Vagina (tissue), 2 donors: ENCODE data around the gene MRTFA. TPM values are rescaled to one million over a fixed set of nuclear protein-coding genes. Genes with fewer than 3 reads are reported as not detected.

ENCODE experiments used
- DNase-seq, 2 donors: peaks; one replicate each; pipeline ENCODE4 v3.0.0-alpha.2; 2017; ENCODE audit errors: extremely low spot score in 2 of 2
- H3K27ac ChIP-seq: fragments of 200-600 bp; sonication (generic); one replicate; pipeline ENCODE4 v1.5.1; 2019
- H3K27me3 ChIP-seq: fragments of 200-600 bp; sonication (generic); one replicate; pipeline ENCODE4 v1.5.1; 2019
- H3K36me3 ChIP-seq, 2 donors: fragments of 200-600 bp; sonication (generic); one replicate each; pipeline ENCODE4 v1.5.1; 2017 to 2019
- H3K4me1 ChIP-seq: fragments of 200-600 bp; sonication (generic); one replicate; pipeline ENCODE4 v1.5.1; 2019
- H3K4me3 ChIP-seq, 2 donors: fragments of 200-600 bp; sonication (generic); 1 replicate in 1 of 2; 2 replicates in 1 of 2; pipeline ENCODE4 v1.5.1; 2016 to 2019
- H3K9me3 ChIP-seq: fragments of 200-600 bp; sonication (generic); one replicate; pipeline ENCODE4 v1.5.1; 2019
- POLR2A ChIP-seq, 2 donors: fragments of 450-650 bp; IDR thresholded peaks; one replicate each; pipeline ENCODE4 v1.6.1; 2017; ENCODE audit warnings: antibody characterized with exemption in 2 of 2, mild to moderate bottlenecking in 2 of 2, moderate library complexity in 2 of 2
- POLR2AphosphoS5 ChIP-seq, 2 donors: sonication (generic); formaldehyde crosslinking; IDR thresholded peaks; one replicate each; pipeline ENCODE4 v1.9.0; 2017; ENCODE audit warnings: antibody characterized with exemption in 2 of 2, mild to moderate bottlenecking in 2 of 2, low read depth in 1 of 2; ENCODE audit not compliant: insufficient read depth in 1 of 2
- intact Hi-C: fragments of 100-400 bp; cut with DNase I; formaldehyde crosslinking; loops from one replicate; pipeline ENCODE4 v1.15.1; 2023
- total RNA-seq: library from RNA; depleted of rRNA; stranded (reverse); fragments of >200 nt; gene quantifications from one replicate; pipeline ENCODE4 v1.2.3, GENCODE V29; 2016
- TF ChIP-seq, protein P1 (sequence below), 3 experiments: fragments of 450-650 bp in 2 of 3; fragments of 200-600 bp in 1 of 3; sonication (generic) in 1 of 3; IDR thresholded peaks; one replicate each; pipeline ENCODE4 v1.5.1; 2017 to 2019; ENCODE audit warnings: antibody characterized with exemption in 3 of 3, mild to moderate bottlenecking in 2 of 3, moderate library complexity in 2 of 3

Gene MRTFA
- total RNA-seq, 1 donor from 2014 or later, result 99.4 TPM

DNA sequence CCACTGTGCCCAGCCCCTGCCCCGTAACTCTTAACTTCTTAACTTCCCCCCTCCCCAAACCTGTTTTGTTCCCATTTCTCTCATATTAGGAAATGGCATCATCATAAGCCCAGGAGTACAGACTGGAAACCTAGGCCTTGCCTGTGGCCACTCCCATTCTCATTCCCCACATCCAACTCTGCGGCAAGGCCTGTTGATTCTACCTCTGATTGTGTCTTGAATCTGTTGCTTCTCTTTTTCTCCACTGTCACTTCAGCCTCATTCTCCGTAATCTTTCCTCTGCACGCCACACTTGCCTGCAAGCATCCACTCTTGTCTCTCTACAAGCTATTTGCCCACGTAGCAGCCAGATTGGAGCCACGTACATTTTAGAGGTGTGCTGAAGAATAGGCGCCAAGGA lies 240.9 kb downstream of the MRTFA start:
- intact Hi-C loops, result no loop called here
- no peak for DNase-seq
- no peaks in the 10 kb centered on the region for H3K27me3 ChIP-seq
- no peak overlapping the region for H3K27ac ChIP-seq
- no peak overlapping the region for H3K4me3 ChIP-seq
- no peaks in the 10 kb centered on the region for H3K36me3 ChIP-seq
- H3K4me1 ChIP-seq, result peaks cover 13% of the 10 kb centered on the region
- H3K9me3 ChIP-seq, result no peaks in the 10 kb centered on the region
- no peak for TF ChIP-seq POLR2AphosphoS5 (IDR thresholded peaks at IDR 0.05; ENCODE audit: insufficient read depth in 1 of 2, low read depth in 1 of 2)
- no peak for TF ChIP-seq POLR2A (IDR thresholded peaks at IDR 0.05)
- TF ChIP-seq, protein P1, sequence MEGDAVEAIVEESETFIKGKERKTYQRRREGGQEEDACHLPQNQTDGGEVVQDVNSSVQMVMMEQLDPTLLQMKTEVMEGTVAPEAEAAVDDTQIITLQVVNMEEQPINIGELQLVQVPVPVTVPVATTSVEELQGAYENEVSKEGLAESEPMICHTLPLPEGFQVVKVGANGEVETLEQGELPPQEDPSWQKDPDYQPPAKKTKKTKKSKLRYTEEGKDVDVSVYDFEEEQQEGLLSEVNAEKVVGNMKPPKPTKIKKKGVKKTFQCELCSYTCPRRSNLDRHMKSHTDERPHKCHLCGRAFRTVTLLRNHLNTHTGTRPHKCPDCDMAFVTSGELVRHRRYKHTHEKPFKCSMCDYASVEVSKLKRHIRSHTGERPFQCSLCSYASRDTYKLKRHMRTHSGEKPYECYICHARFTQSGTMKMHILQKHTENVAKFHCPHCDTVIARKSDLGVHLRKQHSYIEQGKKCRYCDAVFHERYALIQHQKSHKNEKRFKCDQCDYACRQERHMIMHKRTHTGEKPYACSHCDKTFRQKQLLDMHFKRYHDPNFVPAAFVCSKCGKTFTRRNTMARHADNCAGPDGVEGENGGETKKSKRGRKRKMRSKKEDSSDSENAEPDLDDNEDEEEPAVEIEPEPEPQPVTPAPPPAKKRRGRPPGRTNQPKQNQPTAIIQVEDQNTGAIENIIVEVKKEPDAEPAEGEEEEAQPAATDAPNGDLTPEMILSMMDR (IDR thresholded peaks at IDR 0.05), result no peak

GRCh38 chr22:40394607-40395006 lies 241.9 kb downstream of the MRTFA start:
- intact Hi-C loops, result no loop called here
- no peak overlapping the region for H3K4me3 ChIP-seq
- no peak for DNase-seq
- H3K27ac ChIP-seq, result no peak overlapping the region
- TF ChIP-seq POLR2A (IDR thresholded peaks at IDR 0.05) (no peak), POLR2AphosphoS5 (IDR thresholded peaks at IDR 0.05; ENCODE audit: insufficient read depth in 1 of 2, low read depth in 1 of 2) (no peak)
- TF ChIP-seq, protein P1 (IDR thresholded peaks at IDR 0.05), result no peak
- no peaks in the 10 kb centered on the region for H3K9me3 ChIP-seq
- no peaks in the 10 kb centered on the region for H3K27me3 ChIP-seq
- H3K36me3 ChIP-seq, result no peaks in the 10 kb centered on the region
- H3K4me1 ChIP-seq, result peaks cover 13% of the 10 kb centered on the region

DNA sequence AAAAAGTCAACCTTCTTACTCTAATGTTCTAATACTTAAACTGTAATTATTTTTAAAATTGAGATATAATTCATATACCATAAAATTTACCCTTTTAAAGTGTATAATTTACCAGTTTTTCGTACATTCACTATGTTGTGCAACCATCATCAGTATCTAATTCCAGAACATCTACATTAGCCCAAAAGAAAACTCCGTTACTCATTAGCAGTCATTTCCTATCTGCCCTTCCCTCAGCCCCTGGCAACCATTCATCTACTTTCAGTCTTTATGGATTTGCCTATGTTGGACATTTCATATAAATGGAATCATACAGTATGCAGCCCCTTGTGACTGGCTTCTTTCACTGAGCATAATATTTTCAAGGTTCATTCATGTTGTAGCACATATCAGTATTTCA lies 243.9 kb downstream of the MRTFA start:
- H3K4me3 ChIP-seq, result no peak overlapping the region
- TF ChIP-seq POLR2A (IDR thresholded peaks at IDR 0.05) (no peak), POLR2AphosphoS5 (IDR thresholded peaks at IDR 0.05; ENCODE audit: insufficient read depth in 1 of 2, low read depth in 1 of 2) (no peak)
- TF ChIP-seq, protein P1 (IDR thresholded peaks at IDR 0.05), result no peak
- intact Hi-C loops, result no loop called here
- no peaks in the 10 kb centered on the region for H3K27me3 ChIP-seq
- no peaks in the 10 kb centered on the region for H3K36me3 ChIP-seq
- no peak for DNase-seq
- H3K27ac ChIP-seq, result no peak overlapping the region
- H3K4me1 ChIP-seq, result peaks cover 13% of the 10 kb centered on the region
- no peaks in the 10 kb centered on the region for H3K9me3 ChIP-seq

- H3K4me1 ChIP-seq, result peaks cover 2% of the 10 kb centered on the region
- no peak overlapping the region for H3K4me3 ChIP-seq
- no peaks in the 10 kb centered on the region for H3K27me3 ChIP-seq
- H3K27ac ChIP-seq, result no peak overlapping the region
- TF ChIP-seq, protein P1 (IDR thresholded peaks at IDR 0.05), result no peak
- TF ChIP-seq POLR2AphosphoS5 (IDR thresholded peaks at IDR 0.05; ENCODE audit: insufficient read depth in 1 of 2, low read depth in 1 of 2) (no peak), POLR2A (IDR thresholded peaks at IDR 0.05) (no peak)
- DNase-seq, result no peak
- intact Hi-C loops, result no loop called here
- no peaks in the 10 kb centered on the region for H3K9me3 ChIP-seq
- no peaks in the 10 kb centered on the region for H3K36me3 ChIP-seq
These were observed 245.1 kb downstream of the MRTFA start for GRCh38 chr22:40391417-40391816.

DNA sequence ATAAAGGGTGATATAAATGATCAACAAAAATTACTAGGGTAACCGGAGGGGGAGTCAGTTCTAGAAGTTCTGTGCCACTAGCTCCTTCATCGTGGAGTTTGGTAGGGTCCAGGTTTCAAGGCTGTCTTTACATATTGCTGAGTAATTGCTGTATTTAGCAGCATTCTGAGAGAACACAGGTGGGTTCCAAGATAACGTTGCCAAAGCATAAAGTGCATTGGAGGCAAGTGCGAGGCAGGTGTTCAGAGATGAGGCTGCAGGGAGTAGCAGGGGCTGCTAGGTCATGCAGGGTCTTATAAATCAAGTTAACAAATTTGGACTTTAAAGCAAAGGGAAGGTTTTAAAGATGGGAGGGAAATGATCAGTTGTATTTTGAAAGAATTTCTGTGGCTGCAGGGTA lies 248.3 kb downstream of the MRTFA start:
- Histone ChIP-seq H3K27me3 (no peaks in the 10 kb centered on the region), H3K4me3 (no peak overlapping the region), H3K36me3 (no peaks in the 10 kb centered on the region), H3K27ac (no peak overlapping the region), H3K4me1 (peaks cover 6% of the 10 kb centered on the region), H3K9me3 (no peaks in the 10 kb centered on the region)
- DNase-seq, result no peak
- no peak for TF ChIP-seq POLR2A (IDR thresholded peaks at IDR 0.05)
- TF ChIP-seq, protein P1 (IDR thresholded peaks at IDR 0.05), result no peak
- no peak for TF ChIP-seq POLR2AphosphoS5 (IDR thresholded peaks at IDR 0.05; ENCODE audit: insufficient read depth in 1 of 2, low read depth in 1 of 2)
- intact Hi-C loops, result no loop called here
